Erythroblast (primary cell): ENCODE data around the gene VEPH1.

Experiments used
- GATA1 ChIP-seq: IDR thresholded peaks from 2 replicates; pipeline ENCODE4 v1.6.1; 2011; ENCODE audit warnings: low read depth, mild to moderate bottlenecking, control low read depth, low read length, moderate library complexity
- POLR2A ChIP-seq: IDR thresholded peaks from 2 replicates; pipeline ENCODE4 v1.6.1; 2011; ENCODE audit warnings: mild to moderate bottlenecking, low read length

GRCh38 chr3:157540656-157541055 lies 37.4 kb upstream of the VEPH1 start:
- TF ChIP-seq POLR2A (no peak), GATA1 (no peak)
